MCF 10A (cell line): ENCODE data around the gene TRIM44. TPM values are rescaled to one million over a fixed set of nuclear protein-coding genes. Genes with fewer than 3 reads are reported as not detected.

ENCODE experiments used
- BruUV-seq: library from RNA; stranded (reverse); fragments of 400-500 nt; replicated peaks from 2 replicates; lab custom pipeline; 2021; lab: Mats Ljungman, UMichigan
- CTCF ChIA-PET: fragments of 300-600 bp; sonication (Branson Sonifier 250); formaldehyde crosslinking; extraction: SDS; loops from one replicate; lab custom pipeline; 2021; ENCODE audit warnings: antibody characterized with exemption, inconsistent platforms; lab: Yijun Ruan, JAX
- POLR2A ChIA-PET: fragments of 300-600, 350-650 bp; sonication (Branson Sonifier 250); formaldehyde crosslinking; extraction: SDS; loops from one replicate; lab custom pipeline; 2020; ENCODE audit warnings: antibody characterized with exemption, inconsistent platforms; lab: Yijun Ruan, JAX
- DNase-seq: peaks from one replicate; pipeline ENCODE4 v3.0.0-alpha.2; 2018; ENCODE audit not compliant: unreplicated experiment
- H3K27ac Mint-ChIP-seq: one replicate; pipeline ENCODE4 v1.8.0; 2022; ENCODE audit warnings: mild to moderate bottlenecking, low read depth, mixed read lengths; ENCODE audit not compliant: unreplicated experiment
- H3K27me3 Mint-ChIP-seq: one replicate; pipeline ENCODE4 v1.8.0; 2022; ENCODE audit warnings: mixed read lengths; ENCODE audit not compliant: insufficient read depth, unreplicated experiment
- H3K36me3 Mint-ChIP-seq: one replicate; pipeline ENCODE4 v1.8.0; 2022; ENCODE audit warnings: mild to moderate bottlenecking, moderate library complexity, mixed read lengths; ENCODE audit not compliant: insufficient read depth, unreplicated experiment
- H3K4me1 Mint-ChIP-seq: one replicate; pipeline ENCODE4 v1.8.0; 2022; ENCODE audit warnings: mixed read lengths; ENCODE audit not compliant: insufficient read depth, unreplicated experiment
- H3K4me3 Mint-ChIP-seq: one replicate; pipeline ENCODE4 v1.8.0; 2022; ENCODE audit warnings: mild to moderate bottlenecking, moderate library complexity, mixed read lengths; ENCODE audit not compliant: unreplicated experiment
- H3K9me3 Mint-ChIP-seq: one replicate; pipeline ENCODE4 v1.8.0; 2022; ENCODE audit warnings: mixed read lengths; ENCODE audit not compliant: unreplicated experiment
- intact Hi-C: fragments of 100-400 bp; cut with micrococcal nuclease; formaldehyde crosslinking; loops from 2 replicates; pipeline ENCODE4 v1.14.1; 2022
- total RNA-seq: library from RNA; stranded (reverse); gene quantifications from 2 replicates; pipeline ENCODE4 v1.2.3, GENCODE V29; 2022
- TF ChIP-seq, protein P1 (sequence below): fragments of 200-600 bp; IDR thresholded peaks from one replicate; pipeline ENCODE4 v1.8.0; 2022; ENCODE audit warnings: antibody characterized with exemption, mild to moderate bottlenecking; ENCODE audit not compliant: unreplicated experiment

TRIM44 gene
- total RNA-seq, 1 experiment from 2014 or later: 103 TPM

- H3K9me3 Mint-ChIP-seq: peaks cover 6% of the 10 kb centered on the region
- CTCF ChIA-PET: interaction anchor here (0.8 to 3.1 kb wide), 2 partner anchors 19 to 314 kb away, joined by 3 to 21 read pairs; no protein-coding TSS in a partner anchor
- intact Hi-C loops: no loop called here
Measured at GRCh38 chr11:35841733-35842132, 179.2 kb downstream of the TRIM44 start.

DNA sequence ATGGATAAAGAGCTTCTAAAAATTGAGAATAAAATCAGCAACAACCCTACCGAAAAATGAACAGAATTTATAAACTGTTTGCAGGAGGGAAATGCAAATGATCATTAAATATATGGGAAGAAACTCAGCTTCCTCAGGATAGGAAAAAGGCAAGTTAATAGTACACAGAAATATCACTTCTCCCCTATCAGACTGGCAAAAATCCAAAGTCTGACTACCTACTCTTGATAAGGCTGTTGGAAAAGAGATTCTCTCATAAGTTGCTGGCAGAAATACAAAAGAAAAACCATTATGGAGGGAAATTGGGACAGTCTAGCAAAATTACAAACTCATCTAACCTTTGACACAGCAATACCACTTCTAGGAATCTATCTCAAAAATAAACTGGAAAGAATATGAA, 180.4 kb downstream of the TRIM44 start:
- Mint-ChIP-seq H3K36me3 (no peaks in the 10 kb centered on the region), H3K27ac (no peak overlapping the region), H3K9me3 (peaks cover 6% of the 10 kb centered on the region), H3K4me1 (no peaks in the 10 kb centered on the region), H3K27me3 (no peaks in the 10 kb centered on the region), H3K4me3 (no peak overlapping the region)
- TF ChIP-seq, protein P1, sequence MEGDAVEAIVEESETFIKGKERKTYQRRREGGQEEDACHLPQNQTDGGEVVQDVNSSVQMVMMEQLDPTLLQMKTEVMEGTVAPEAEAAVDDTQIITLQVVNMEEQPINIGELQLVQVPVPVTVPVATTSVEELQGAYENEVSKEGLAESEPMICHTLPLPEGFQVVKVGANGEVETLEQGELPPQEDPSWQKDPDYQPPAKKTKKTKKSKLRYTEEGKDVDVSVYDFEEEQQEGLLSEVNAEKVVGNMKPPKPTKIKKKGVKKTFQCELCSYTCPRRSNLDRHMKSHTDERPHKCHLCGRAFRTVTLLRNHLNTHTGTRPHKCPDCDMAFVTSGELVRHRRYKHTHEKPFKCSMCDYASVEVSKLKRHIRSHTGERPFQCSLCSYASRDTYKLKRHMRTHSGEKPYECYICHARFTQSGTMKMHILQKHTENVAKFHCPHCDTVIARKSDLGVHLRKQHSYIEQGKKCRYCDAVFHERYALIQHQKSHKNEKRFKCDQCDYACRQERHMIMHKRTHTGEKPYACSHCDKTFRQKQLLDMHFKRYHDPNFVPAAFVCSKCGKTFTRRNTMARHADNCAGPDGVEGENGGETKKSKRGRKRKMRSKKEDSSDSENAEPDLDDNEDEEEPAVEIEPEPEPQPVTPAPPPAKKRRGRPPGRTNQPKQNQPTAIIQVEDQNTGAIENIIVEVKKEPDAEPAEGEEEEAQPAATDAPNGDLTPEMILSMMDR: no peak
- ChIA-PET POLR2A (interaction anchor here (0.7 kb wide), 1 partner anchor 156 kb away, joined by 3 read pairs; no protein-coding TSS in a partner anchor), CTCF (no interaction called here)
- BruUV-seq: no TSS peak
- intact Hi-C loops: no loop called here
- DNase-seq: no peak

More at GRCh38 chr11:35841733-35842132, 179.2 kb downstream of the TRIM44 start:
- DNase-seq: no peak
- H3K27ac Mint-ChIP-seq: no peak overlapping the region
- POLR2A ChIA-PET: interaction anchor here (0.8 to 0.9 kb wide), 2 partner anchors 10 to 226 kb away, joined by 3 read pairs; no protein-coding TSS in a partner anchor
- TF ChIP-seq, protein P1: no peak
- no peak overlapping the region for H3K4me3 Mint-ChIP-seq
- no TSS peak for BruUV-seq
- H3K27me3 Mint-ChIP-seq: no peaks in the 10 kb centered on the region
- H3K4me1 Mint-ChIP-seq: no peaks in the 10 kb centered on the region
- H3K36me3 Mint-ChIP-seq: no peaks in the 10 kb centered on the region

GRCh38 chr11:35844579-35844978, 182.0 kb downstream of the TRIM44 start:
- intact Hi-C loops: no loop called here
- H3K27me3 Mint-ChIP-seq: no peaks in the 10 kb centered on the region
- no peak for DNase-seq
- TF ChIP-seq, protein P1: no peak
- no peak overlapping the region for H3K27ac Mint-ChIP-seq
- ChIA-PET CTCF (interaction anchor here (0.6 kb wide), 1 partner anchor 596 kb away, joined by 3 read pairs; no protein-coding TSS in a partner anchor), POLR2A (no interaction called here)
- no peaks in the 10 kb centered on the region for H3K36me3 Mint-ChIP-seq
- no peaks in the 10 kb centered on the region for H3K4me1 Mint-ChIP-seq
- peaks cover 6% of the 10 kb centered on the region for H3K9me3 Mint-ChIP-seq
- H3K4me3 Mint-ChIP-seq: no peak overlapping the region
- BruUV-seq: no TSS peak

- Mint-ChIP-seq H3K27ac (no peak overlapping the region), H3K4me1 (no peaks in the 10 kb centered on the region), H3K9me3 (peaks cover 3% of the 10 kb centered on the region), H3K27me3 (no peaks in the 10 kb centered on the region), H3K36me3 (no peaks in the 10 kb centered on the region), H3K4me3 (no peak overlapping the region)
- no TSS peak for BruUV-seq
- intact Hi-C loops: no loop called here
- TF ChIP-seq, protein P1: no peak
- ChIA-PET CTCF (no interaction called here), POLR2A (interaction anchor here (0.6 kb wide), 1 partner anchor 49 kb away, joined by 3 read pairs; no protein-coding TSS in a partner anchor)
- no peak for DNase-seq
Measured at GRCh38 chr11:35845860-35846259, 183.3 kb downstream of the TRIM44 start.
